OCI-LY7 (cell line): ENCODE data around the gene RTP5.
"Not testable (repeated sequence)": the region's sequence is repeated elsewhere in the genome, so short reads cannot be mapped to it uniquely, and the experiment has no call there.

Source experiments
- CTCF ChIP-seq: fragments of 200-600 bp; sonication (generic); conservative IDR thresholded peaks from 2 replicates; pipeline ENCODE4 v1.5.1; 2014; ENCODE audit warnings: mild to moderate bottlenecking, antibody characterized with exemption, low read length, moderate library complexity, mixed read lengths
- EZH2phosphoT487 ChIP-seq: fragments of 200-600 bp; sonication (generic); IDR thresholded peaks from 2 replicates; pipeline ENCODE4 v1.6.1; 2018; ENCODE audit warnings: low read depth, borderline replicate concordance, mild to moderate bottlenecking, mixed run types, antibody characterized with exemption, low read length, moderate library complexity, mixed read lengths

GRCh38 chr2:241922816-241923601, 53.5 kb downstream of the RTP5 start:
- TF ChIP-seq CTCF, EZH2phosphoT487: not testable (repeated sequence)
